SJSA1 (cell line): ENCODE data around the gene RREB1. TPM values are rescaled to one million over a fixed set of nuclear protein-coding genes. Genes with fewer than 3 reads are reported as not detected.

ENCODE experiments used
- total RNA-seq: library from RNA; depleted of rRNA; stranded (reverse); fragments of >200 nt; shearing (Covaris generic); gene quantifications from 2 replicates; pipeline ENCODE4 v1.2.3, GENCODE V29; 2014; rRNA removed

RREB1 gene
- total RNA-seq, 1 experiment from 2014 or later = 16.9 TPM

Other genes starting within 250 kb of the RREB1 start
- gene SSR1, start 205.2 kb downstream of the RREB1 start, total RNA-seq = 153 and 169 TPM in 2 replicates